Peyer's patch (tissue), 4 donors: ENCODE results near the gene PSMB2. TPM values are rescaled to one million over a fixed set of nuclear protein-coding genes. Genes with fewer than 3 reads are reported as not detected.

Source experiments
- DNase-seq, 3 donors: peaks; one replicate each; pipeline ENCODE4 v3.0.0-alpha.2; 2017 to 2019
- H3K27ac ChIP-seq, 4 donors: fragments of 200-600 bp; sonication (generic); one replicate each; pipeline ENCODE4 v1.5.1; 2016 to 2019
- H3K27me3 ChIP-seq, 2 donors: fragments of 200-600 bp; sonication (generic); one replicate each; pipeline ENCODE4 v1.5.1; 2019
- H3K36me3 ChIP-seq, 3 donors: fragments of 200-600 bp; sonication (generic); one replicate each; pipeline ENCODE4 v1.5.1; 2016 to 2019
- H3K4me1 ChIP-seq, 4 donors: fragments of 200-600 bp; sonication (generic); one replicate each; pipeline ENCODE4 v1.5.1; 2016 to 2019
- H3K4me3 ChIP-seq, 4 donors: fragments of 200-600 bp; sonication (generic); 1 replicate in 3 of 4; 2 replicates in 1 of 4; pipeline ENCODE4 v1.5.1; 2016 to 2019; ENCODE audit warnings: mild to moderate bottlenecking in 1 of 4
- H3K9me3 ChIP-seq, 4 donors: fragments of 200-600 bp; sonication (generic); one replicate each; pipeline ENCODE4 v1.5.1; 2016 to 2019; ENCODE audit warnings: mild to moderate bottlenecking in 1 of 4
- CTCF ChIP-seq, 6 experiments: fragments of 450-650 bp in 4 of 6; fragments of 200-600 bp in 2 of 6; sonication (generic) in 1 of 6; IDR thresholded peaks; one replicate each; pipeline ENCODE4 v1.5.1; 2017 to 2019; ENCODE audit warnings: antibody characterized with exemption in 6 of 6, mild to moderate bottlenecking in 3 of 6, moderate library complexity in 1 of 6
- POLR2A ChIP-seq, 2 donors: fragments of 450-650 bp; IDR thresholded peaks; one replicate each; pipeline ENCODE4 v1.5.1; 2017; ENCODE audit warnings: antibody characterized with exemption in 2 of 2, mild to moderate bottlenecking in 2 of 2, moderate library complexity in 2 of 2
- total RNA-seq, 4 donors: library from RNA; depleted of rRNA; stranded (reverse); fragments of >200 nt; gene quantifications; one replicate each; pipeline ENCODE4 v1.1.0, GENCODE V29; 2016

Gene PSMB2
- total RNA-seq, 4 donors from 2014 or later, result 31.5 to 79.2 (median 42.6) TPM

GRCh38 chr1:35663434-35663833 is 22.1 kb upstream of the PSMB2 start:
- H3K36me3 ChIP-seq, result no peaks in the 10 kb centered on the region
- no peaks in the 10 kb centered on the region for H3K9me3 ChIP-seq
- no peaks in the 10 kb centered on the region for H3K4me1 ChIP-seq
- H3K27me3 ChIP-seq, result no peaks in the 10 kb centered on the region
- no peak overlapping the region for H3K27ac ChIP-seq
- DNase-seq, result no peak
- H3K4me3 ChIP-seq, result no peak overlapping the region
- no peak for TF ChIP-seq CTCF (IDR thresholded peaks at IDR 0.05)
- TF ChIP-seq POLR2A (IDR thresholded peaks at IDR 0.05), result no peak

DNA sequence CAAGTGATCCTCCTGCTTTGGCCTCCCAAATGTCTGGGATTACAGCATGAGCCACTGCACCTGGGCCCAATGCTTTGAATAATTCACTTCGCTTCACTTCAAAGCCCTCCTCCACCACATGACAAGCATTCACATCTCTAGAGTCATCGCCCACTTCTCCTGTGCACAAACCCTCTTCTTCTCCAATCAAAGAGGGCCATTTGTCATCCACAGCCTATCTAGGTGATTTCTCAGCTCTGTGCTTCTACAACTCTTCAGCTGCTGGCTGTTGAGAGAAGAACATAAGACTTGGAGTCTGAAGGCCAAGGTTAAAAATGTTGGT is 20.1 kb upstream of the PSMB2 start:
- Histone ChIP-seq H3K9me3 (no peaks in the 10 kb centered on the region), H3K27me3 (no peaks in the 10 kb centered on the region), H3K4me3 (no peak overlapping the region), H3K36me3 (no peaks in the 10 kb centered on the region), H3K27ac (no peak overlapping the region), H3K4me1 (no peaks in the 10 kb centered on the region)
- DNase-seq, result no peak
- TF ChIP-seq POLR2A (IDR thresholded peaks at IDR 0.05) (no peak), CTCF (IDR thresholded peaks at IDR 0.05) (no peak)

DNA sequence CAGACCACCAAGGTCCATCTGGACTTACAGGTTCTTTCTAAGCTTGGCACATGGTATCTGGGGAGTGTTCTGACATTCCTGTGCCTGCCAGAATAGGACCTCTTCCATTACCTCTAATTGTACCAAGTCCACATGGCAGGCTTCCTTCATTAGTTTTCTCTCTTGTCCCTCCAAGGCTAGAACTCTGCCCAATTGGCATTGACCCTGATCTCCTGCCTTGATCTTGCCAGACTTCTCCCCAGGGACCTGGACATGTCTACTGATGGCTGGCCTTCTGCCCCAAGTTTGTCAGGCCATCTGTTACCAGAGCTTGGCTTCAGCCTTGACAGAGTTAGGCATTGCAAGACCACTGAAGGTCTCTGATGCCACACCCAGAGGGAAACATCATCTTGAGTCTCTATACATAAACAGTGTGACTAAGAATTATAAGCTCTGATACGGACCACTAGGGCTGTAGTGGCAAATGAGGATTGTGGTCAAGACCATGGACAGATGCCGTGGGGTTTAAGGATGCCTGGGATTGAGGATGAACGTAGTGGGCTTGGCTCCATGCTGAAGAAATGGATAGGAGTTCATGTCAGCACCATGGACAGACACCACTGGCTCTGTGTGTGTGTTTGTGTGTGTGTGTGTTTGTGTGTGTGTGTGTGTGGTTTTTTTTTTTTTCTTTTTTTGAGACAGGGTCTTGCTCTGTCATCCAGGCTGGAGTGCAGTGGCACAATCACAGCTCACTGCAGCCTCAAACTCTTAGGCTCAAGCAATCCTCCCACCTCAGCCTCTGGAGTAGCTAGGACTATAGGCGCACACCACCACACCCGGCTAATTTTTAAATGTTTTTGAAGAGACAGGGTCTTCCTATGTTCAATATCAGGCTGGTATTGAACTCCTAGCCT is 19.5 kb upstream of the PSMB2 start:
- Histone ChIP-seq H3K4me3 (no peak overlapping the region), H3K9me3 (no peaks in the 10 kb centered on the region), H3K4me1 (no peaks in the 10 kb centered on the region), H3K27ac (no peak overlapping the region), H3K27me3 (no peaks in the 10 kb centered on the region), H3K36me3 (no peaks in the 10 kb centered on the region)
- TF ChIP-seq POLR2A (IDR thresholded peaks at IDR 0.05), result no peak
- no peak for TF ChIP-seq CTCF (IDR thresholded peaks at IDR 0.05)
- no peak for DNase-seq

- H3K27me3 ChIP-seq, result no peaks in the 10 kb centered on the region
- no peak for TF ChIP-seq POLR2A (IDR thresholded peaks at IDR 0.05)
- TF ChIP-seq CTCF (IDR thresholded peaks at IDR 0.05), result no peak
- H3K36me3 ChIP-seq, result no peaks in the 10 kb centered on the region
- no peak overlapping the region for H3K27ac ChIP-seq
- DNase-seq, result no peak
- no peaks in the 10 kb centered on the region for H3K4me1 ChIP-seq
- H3K4me3 ChIP-seq, result no peak overlapping the region
- H3K9me3 ChIP-seq, result no peaks in the 10 kb centered on the region
These were observed 18.3 kb upstream of the PSMB2 start for GRCh38 chr1:35659589-35659988.

DNA sequence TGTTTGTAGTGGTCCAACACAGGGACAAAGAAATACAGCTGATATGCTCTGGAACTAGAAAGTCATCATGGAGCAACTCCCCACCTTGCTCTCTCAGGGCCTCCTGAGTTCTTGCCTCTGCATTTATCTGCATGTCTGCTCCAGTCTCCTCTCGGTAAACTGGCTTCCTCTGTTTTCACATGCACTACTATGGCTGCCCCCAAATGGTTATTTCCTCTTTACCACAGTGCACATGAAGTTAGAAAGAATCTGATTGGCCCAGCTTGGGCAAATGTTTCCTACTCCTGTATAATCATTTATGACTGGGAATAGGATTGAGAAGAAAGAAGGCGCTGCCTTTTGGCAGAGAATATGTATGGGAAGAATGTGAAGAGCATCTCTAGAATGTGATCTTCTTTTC is 16.5 kb upstream of the PSMB2 start:
- H3K27me3 ChIP-seq, result no peaks in the 10 kb centered on the region
- TF ChIP-seq POLR2A (IDR thresholded peaks at IDR 0.05), result no peak
- no peak for TF ChIP-seq CTCF (IDR thresholded peaks at IDR 0.05)
- H3K4me3 ChIP-seq, result no peak overlapping the region
- no peak overlapping the region for H3K27ac ChIP-seq
- H3K36me3 ChIP-seq, result no peaks in the 10 kb centered on the region
- H3K4me1 ChIP-seq, result no peaks in the 10 kb centered on the region
- H3K9me3 ChIP-seq, result no peaks in the 10 kb centered on the region
- no peak for DNase-seq
